ENCODE data around the gene RWDD2A. TPM values are rescaled to one million over a fixed set of nuclear protein-coding genes. Genes with fewer than 3 reads are reported as not detected.

RWDD2A gene
- total RNA-seq, 2 donors from 2014 or later = 4.3 to 5.4 TPM

GRCh38 chr6:83247471-83247870 is 54.3 kb downstream of the RWDD2A start:
- WGBS, 2 donors = 68 to 71% methylated on average over 3 of the region's 3 CpGs
- TF ChIP-seq POLR2A (IDR thresholded peaks at IDR 0.05) = no peak
- TF ChIP-seq, protein P1, sequence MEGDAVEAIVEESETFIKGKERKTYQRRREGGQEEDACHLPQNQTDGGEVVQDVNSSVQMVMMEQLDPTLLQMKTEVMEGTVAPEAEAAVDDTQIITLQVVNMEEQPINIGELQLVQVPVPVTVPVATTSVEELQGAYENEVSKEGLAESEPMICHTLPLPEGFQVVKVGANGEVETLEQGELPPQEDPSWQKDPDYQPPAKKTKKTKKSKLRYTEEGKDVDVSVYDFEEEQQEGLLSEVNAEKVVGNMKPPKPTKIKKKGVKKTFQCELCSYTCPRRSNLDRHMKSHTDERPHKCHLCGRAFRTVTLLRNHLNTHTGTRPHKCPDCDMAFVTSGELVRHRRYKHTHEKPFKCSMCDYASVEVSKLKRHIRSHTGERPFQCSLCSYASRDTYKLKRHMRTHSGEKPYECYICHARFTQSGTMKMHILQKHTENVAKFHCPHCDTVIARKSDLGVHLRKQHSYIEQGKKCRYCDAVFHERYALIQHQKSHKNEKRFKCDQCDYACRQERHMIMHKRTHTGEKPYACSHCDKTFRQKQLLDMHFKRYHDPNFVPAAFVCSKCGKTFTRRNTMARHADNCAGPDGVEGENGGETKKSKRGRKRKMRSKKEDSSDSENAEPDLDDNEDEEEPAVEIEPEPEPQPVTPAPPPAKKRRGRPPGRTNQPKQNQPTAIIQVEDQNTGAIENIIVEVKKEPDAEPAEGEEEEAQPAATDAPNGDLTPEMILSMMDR (IDR thresholded peaks at IDR 0.05) = no peak
- Histone ChIP-seq H3K4me1 (no peaks in the 10 kb centered on the region), H3K36me3 (replicated peaks in 1 of 2; ENCODE audit: insufficient read depth in 1 of 2, low read depth in 2 of 2) (no peaks in the 10 kb centered on the region), H3K4me3 (no peak overlapping the region), H3K9me3 (no peaks in the 10 kb centered on the region), H3K27ac (no peak overlapping the region), H3K27me3 (no peaks in the 10 kb centered on the region)
- no peak for DNase-seq
- ATAC-seq = no peak
- intact Hi-C loops (cut with DNase I) = no loop called here

Other genes with a start within 250 kb of the RWDD2A start
- gene UBE3D, start 127.5 kb upstream of the RWDD2A start, total RNA-seq = 10 to 100 TPM in 1 of 2 donors, 1 to 10 TPM in 1; 9.3 to 11.5 TPM
- 10 to 100 TPM; 25.9 to 26.7 TPM for gene DOP1A, start 125.7 kb upstream of the RWDD2A start, total RNA-seq
- 10 to 100 TPM; 50.1 to 61.0 TPM for gene PGM3, start 92 bp upstream of the RWDD2A start, total RNA-seq
- gene ME1, start 237.7 kb downstream of the RWDD2A start, total RNA-seq = 10 to 100 TPM in 1 of 2 donors, 1 to 10 TPM in 1; 7.9 to 10.4 TPM

Data from body of pancreas (tissue), 4 donors.